SKM-1 (cell line): Measurements from ENCODE around the gene INCA1.

Experiments
- DNase-seq: peaks from one replicate; lab custom pipeline; 2025; ENCODE audit not compliant: unreplicated experiment; lab: John Stamatoyannopoulos, UW

The INCA1 gene

DNA sequence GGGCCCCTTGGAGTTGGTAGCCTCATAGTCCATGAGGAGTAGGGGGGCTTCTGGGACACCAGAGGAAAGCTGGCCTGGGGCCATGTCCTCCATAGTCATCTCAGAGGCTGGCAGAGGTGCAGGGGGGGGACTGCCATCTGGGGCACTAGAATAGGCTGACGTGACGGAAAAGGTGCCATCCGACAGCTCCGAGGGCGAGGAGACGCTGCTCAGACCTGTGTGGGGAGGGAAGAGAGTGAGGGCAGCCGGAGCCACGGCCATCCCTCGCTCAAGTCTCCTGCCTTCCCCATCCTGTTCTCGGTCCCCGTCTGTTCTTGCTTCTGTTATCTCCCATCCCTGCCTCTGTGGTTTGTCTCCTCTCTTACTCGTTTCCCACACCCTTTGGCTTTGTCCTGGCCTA, 25.0 kb downstream of the INCA1 start:
- no peak for DNase-seq

DNA sequence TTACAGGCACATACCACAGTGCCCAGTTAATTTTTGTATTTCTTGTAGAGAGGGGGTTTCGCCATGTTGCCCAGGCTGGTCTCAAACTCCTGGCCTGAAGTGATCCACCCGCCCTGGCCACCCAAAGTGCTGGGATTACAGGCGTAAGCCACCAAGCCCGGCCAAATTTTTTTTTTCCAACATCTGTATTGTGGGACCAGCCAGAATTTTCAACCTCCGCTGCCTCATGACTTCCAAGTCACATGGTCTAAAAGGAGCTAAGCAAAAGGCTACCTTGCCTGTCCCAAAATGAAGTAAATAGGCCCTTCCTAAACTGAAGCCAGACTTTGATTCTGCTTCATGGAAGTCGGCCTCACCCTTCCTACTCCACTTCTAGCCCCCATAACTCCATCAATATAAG, 25.5 kb downstream of the INCA1 start:
- no peak for DNase-seq

DNA sequence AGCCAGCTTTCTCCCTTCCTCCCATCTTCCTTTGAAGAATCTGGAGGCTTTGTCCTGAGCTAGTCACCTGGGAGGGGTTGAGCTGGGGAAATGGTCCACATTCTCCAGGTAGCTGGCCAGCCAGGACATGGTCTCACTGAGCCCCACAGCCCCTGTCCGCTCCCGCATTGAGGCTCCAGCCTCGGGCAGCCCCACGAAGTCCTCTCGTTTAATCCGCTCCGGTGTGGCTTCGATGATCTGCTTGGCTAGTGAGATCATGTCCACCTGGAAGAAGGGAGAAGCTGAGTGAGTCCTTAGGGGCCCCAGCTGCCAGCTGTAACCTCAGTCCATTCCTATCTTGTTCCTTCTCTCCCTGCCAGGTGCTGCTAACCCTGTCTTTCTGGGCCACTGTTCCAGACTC, 27.0 kb downstream of the INCA1 start:
- no peak for DNase-seq

DNA sequence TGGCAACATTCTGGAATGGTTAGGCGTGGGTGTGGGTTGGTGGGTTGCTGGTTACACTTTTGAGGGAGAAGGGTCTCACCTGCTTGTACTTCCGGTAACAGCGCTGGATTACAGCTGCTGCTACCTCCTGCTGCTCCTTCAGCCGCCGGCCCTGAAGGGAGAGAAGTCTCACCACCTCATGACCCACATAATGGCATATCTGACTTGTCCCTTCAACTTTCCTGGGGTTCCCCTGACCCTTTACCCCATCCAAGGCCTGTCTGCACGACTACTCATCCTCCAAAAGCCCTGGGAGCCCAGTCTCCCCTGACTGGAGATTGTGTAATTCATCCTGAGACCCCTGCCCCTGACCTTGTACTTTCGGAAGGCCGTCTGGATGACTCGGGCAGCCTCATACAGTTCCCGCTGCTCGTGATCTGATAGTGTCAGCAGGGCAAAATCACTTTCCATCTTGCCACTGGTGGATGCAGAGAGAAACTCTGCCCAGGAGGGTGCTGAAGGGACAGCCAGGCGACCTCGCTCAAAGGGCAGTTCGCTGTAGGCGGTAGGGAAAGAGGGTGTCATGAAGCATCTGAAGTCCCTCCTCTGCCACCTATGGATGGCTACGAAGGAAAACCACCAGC, 27.7 kb downstream of the INCA1 start:
- DNase-seq, result no peak

DNA sequence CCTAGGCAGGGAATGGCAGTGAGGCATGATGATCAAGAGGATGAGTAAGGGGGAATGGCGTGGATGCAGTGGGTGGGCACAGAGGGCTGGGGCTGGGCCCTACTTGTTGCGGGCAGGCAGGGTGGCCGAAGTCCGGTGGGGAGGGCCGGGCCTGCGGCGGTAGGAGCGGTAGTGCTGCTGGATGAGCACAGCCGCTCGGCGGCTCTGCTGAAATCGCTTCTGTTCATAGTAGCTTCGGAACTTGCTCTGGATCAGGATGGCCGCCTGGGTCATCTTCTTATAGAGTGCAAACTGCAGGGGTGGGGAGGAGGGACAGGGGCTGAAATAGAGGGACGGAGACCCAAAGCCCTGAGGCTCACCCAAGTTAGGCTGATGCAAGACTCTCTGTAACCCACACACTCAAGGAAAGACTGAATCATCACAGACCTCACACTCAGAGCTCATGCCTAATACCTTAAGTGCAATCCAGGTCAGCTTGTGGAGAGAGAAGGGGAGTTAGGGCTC, 28.2 kb downstream of the INCA1 start:
- no peak for DNase-seq

DNA sequence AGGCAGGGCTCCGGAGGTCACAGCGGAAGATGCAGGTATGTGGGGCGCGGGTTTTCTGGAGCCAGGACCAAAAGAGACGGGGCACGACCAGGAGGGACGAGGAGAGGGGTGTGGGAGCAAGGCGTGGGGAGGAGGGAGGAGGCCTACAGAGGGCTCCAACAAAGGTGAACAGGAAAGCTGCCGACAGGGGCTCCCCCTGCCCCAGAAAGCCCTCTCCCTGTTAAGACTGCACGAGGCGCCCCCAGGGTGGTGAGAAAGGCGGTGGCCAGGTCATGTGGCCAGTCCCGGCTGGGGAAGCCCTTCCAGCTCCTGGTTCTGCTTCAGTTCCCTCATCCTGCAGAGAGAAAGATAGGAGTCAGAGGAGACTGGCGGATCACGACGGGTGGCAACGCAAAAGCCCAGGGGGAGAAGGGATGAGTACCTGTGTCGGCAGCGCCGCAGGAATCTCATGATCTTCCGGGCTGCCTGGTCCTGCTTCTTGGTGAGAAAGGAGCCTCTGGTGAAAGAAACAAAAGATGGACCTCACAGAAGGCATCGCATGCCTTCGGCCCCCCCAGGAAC, 28.8 kb downstream of the INCA1 start:
- no peak for DNase-seq

DNA sequence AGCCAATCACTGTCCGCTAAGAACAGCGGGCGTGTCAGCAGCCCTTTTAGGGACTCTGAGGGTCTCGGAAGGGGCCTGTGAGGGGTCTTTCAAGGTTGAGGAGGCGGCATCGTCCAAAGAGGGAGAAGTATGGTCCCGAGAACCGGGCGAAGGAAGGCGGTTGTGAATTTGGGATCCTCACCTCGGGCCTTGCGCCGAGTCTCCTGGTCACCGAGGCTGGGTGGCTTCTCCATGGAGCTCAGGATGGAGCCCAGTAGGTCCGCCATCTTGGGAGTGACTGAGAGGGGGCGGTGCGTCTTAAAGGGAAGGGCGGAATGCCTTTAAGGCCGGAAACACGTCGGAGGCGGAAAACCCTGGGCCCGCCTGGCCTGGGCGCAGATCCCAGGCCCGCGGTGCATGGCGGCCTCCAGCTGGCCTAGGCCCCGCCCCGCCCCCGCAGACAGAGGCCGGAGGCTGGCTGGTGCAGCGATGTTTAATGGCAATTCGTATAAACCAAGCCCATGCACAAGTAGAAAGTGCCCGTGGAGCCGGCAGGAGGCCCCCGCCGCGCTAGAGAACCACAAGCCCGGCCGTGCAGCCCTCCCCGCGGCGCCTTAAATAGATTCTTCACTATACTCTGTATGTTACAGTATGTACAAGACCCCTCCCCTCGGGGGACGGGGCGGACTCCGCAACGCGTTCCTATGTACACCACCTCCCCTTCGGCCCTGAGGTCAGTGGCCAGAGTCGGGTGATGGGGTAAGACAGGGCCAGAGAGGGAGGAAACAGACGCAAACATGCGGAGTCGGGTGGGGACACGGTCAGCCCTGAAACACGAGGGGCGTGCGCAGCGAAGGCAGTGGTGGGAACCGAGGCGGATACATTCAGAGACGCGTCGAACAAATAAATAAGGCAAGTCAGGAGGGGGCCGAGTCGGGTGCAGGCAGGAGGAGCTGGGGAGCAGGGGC, 29.5 kb downstream of the INCA1 start, which contains the start of gene SPAG7:
SPAG7 (minus strand) TSS at position 279 of the 947 bp plus-strand sequence; CDS start at position 266, 13 bp downstream.
- peak; percentile 46 for DNase-seq

DNA sequence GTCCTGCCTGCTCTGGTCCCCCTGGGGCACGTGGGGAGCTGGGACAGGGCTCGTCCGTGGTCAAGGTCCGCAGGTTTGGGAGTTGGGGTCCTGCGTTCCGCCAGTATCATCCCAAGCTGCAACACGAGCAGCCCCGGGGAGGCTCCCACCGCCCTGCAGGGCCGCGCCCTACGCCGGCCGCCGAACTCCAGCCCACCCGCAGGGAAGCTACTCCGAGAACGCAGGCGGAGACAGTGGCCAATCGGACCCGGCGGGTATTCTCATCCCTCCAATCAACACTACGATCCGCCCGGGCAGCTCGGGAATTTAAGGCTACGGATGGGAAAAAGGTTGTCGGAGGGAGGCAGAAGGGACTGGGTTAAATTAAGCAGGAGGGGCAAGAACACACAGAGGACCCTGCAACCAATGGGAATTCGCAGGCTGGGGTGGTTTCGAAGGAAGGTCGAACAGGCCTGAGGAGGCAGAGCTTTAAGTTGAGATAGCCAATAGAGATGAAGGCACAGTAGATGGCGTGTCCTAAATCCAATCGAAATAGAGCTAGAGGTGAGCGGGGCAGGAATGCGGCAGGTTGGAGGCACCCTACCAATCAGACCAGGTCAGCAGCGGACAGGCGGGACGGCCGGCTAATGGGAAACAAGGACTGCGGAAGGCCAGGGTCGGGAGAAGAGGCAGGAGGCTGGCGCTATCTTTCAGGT, 30.3 kb downstream of the INCA1 start:
- DNase-seq, result peak; percentile 72

DNA sequence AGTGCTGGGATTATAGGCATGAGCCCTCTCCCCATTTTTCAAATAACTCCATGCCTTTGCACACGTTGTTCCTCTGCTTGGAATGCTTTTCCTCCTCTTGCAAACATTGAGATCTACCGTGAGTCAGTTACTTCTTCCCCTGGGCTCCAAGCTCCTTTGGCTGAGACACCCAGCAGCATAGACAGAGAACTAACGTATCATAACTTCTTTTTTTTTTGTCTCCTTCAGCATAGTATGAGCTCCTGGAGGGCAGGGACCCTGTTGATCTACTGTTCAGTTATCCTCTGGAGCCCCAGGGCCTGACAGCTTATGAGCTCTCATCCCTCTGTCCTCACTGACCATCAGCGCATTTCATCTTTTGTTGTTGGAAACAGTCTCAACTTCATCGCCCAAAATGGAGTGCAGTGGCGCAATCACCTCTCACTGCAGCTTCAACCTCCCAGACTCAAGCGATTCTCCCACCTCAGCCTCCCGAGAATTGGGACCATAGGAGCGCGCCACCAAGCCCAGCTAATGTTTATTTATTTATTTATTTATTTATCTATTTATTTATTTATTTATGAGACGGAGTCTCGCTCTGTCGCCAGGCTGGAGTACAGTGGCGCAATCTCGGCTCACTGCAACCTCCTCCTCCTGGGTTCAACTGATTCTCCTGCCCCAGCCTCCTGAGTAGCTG, 31.9 kb downstream of the INCA1 start:
- no peak for DNase-seq

DNA sequence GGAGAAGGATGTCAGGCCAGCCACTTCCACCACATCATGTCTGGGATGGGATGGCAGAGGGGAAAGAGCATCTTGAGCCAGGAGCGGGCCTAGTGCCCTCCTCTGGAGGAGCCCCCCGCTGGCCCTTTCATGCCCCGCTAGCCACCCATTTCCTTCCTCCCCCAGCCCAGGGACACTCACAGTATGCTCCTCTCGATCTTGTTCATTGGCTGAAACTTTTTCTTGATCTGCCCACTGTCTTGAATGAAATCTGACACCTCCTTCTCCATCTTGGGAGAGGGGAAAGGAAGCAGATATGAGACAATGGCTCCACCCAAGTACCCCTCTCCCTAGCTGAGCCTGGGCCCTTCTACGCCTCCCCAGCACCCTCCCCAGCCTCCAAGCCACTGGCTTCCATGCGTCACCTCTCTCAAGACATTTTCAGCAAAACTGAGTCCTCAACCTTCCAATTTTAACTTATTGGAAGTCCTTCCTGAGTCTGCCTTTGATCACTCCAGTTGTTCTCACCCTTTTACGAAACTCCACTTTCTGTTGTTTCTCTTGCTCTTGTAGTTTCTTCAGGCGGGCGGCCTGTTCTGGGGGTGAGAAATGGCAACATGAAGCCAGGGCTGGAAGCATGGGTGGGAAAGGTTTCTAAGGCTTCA, 36.9 kb downstream of the INCA1 start:
- no peak for DNase-seq

DNA sequence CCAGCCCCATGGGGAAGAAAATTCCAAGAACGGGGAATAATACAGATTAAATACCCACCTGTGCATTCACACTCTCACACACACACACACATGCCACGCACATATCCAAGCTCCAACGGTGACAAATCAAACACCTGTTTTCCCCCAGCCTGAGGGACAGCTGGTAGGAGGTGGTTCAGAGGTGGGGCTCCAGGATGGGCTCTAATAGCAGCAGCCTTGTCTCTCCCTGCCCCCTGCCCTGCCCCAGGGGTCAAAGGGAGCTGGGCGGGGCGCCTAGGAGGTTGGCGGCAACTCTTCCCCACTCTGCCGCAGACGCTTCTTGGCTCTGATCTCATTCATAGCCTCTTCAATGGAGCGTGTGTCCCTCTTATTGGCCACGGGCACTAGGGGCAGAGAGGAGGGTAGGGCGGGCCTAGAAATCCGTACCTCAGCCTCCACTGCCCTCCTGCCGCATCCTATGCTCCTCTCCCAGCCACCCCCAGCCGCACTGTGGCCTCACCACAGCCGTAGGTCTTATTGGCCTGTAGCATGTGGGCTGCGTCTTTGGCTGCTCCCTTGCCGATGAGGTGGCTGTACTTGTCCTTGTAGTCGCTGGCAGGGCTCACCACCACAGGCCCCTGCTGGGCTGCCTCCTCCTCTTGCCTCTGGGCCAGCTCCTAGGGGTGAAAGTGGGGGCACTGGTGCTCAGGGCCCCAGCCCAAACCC, 37.9 kb downstream of the INCA1 start:
- DNase-seq, result no peak

DNA sequence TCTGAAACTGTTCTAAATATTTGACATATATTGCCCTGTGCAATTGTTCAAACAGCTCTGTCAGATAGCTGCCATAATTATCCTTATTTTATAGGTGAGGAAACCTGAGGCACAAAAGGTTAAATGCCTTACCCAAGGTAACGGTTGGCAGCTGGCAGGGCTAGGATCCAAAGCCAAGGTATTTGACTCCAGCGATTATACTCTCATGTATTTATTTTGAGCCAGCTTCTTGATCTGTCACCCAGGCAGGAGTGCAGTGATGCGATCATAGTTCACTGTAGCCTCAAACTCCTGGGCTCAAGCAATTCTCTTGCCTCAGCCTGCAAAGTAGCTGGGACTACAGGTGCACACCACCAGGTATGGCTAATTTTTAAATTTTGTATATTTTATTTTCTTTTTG, 39.2 kb downstream of the INCA1 start:
- DNase-seq, result no peak

DNA sequence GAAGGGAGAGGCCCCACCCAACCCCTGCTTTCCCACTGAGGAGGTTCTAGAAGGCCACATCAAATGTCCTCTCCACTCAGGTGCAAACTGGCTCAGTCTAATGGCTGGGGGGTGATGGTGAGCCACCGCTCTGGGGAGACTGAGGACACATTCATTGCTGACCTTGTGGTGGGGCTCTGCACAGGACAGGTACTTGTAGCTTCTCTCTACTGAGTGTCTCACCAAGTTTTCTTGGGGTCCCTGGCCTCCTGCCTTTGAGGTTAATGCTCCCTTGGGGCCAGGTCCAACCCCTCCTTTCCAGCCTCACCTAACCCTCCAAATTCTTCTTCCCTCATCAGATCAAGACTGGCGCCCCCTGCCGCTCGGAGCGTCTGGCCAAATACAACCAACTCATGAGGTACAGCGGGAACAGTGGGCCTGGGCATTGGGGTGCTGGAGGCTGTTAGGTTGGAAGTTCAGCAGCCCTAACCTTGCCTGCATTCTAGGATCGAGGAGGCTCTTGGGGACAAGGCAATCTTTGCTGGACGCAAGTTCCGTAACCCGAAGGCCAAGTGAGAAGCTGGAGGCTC, 40.7 kb downstream of the INCA1 start:
- no peak for DNase-seq

DNA sequence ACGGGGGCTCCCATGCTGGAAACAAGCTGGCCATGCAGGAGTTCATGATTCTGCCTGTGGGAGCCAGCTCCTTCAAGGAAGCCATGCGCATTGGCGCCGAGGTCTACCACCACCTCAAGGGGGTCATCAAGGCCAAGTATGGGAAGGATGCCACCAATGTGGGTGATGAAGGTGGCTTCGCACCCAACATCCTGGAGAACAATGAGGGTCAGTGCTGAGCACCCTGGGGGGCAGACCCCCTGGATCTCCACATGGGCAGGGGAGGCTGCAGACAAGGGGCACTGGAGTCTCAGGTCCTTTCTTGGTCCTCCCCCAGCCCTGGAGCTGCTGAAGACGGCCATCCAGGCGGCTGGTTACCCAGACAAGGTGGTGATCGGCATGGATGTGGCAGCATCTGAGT, 42.2 kb downstream of the INCA1 start:
- no peak for DNase-seq

DNA sequence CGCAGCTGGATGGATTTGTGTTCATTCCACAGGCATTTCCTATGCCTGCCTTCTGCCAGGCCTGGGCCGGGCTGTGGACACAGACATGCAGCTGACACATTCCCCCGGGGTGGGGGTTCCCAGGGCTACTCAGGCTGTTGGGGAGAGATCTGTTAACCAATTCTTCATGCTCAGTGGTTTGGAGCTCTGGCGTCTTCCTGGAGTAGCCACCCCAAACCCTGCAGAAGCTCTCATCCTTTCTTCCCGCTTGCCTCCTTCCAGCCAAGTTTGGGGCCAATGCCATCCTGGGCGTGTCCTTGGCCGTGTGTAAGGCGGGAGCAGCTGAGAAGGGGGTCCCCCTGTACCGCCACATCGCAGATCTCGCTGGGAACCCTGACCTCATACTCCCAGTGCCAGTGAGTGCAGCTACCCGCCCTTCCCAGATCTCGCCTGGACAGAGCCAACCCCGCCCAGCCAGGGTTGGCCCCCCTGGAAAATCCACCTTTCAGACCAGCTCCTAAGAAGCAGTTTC, 43.8 kb downstream of the INCA1 start:
- no peak for DNase-seq

DNA sequence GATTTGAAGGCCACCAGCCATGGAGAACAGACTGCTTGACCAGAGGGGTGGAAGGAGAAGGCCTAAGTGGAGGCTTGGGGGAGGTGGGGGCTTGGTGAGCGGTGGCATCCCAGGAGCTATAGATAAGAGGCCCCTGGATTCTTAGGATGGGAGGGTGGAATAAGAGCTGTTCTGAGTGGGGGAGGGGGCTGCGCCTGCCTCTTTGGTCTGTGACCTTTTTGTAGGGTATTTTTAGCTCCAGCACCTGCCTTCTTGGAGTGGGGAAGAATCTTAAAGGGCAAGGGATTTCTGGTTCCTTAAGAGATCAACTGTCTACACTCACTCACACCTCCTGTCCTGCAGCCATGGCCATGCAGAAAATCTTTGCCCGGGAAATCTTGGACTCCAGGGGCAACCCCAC, 45.8 kb downstream of the INCA1 start:
- DNase-seq, result no peak

DNA sequence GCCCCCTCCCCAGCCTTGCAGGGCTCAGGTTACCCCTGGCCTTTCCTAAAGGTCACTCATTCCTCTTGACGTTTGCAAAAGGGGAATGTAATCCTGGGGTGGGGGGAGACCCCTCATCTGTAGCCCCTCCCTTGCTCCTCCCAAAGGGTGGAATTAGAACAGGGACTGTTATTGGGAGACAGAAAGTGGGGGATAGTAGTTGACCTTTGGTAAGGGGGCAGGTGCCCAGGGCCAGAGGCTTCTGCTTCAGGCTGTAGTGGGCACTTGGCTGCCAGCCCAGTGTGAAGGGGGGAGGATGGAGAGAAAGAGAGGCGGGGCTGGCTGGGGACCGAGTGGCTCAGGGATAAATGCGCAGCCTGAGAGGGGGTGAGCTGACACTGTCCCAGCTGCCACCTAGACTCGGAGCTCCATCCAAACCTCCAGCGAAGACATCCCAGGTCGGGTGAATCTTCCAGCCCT, 46.5 kb downstream of the INCA1 start, which contains the start of gene ENO3:
ENO3 (plus strand) TSS at position 374 of the 459 bp plus-strand sequence. CDS start 711 bp downstream, outside the sequence.
- DNase-seq, result no peak

DNA sequence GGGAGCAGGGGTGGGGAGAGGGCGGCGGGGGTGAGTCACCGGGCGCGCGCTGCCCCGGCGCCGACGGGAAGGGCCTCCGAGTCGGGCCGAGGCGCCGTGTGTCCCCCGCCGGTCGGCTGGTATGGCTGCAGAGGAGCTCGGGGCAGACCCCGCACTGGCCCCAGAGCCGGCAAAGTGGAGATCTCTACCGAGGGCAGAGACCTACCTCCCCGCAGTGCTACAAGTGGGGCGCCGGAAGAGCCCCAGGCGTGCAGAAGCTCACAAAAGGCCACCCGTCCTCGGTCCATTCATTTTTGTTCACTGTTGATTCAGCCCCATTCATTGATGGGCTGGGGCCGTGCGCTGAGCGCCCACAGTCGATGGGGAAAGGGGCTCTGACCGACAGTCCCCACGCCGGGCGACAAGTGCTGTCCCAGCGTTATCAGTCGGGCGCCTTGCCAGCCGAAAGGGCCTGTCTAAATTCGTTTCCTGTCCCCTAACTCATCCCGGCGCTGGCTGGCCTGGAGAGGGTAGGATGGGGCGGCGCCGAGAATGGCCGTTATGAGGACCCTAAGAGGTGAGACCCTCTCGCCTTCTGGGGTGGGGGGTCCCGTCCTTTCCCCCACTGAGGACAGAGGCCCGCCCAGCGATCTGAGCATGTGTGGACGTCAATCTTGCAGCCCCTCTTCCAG, 47.1 kb downstream of the INCA1 start:
- no peak for DNase-seq
